Activated T-helper 1 cell treated with anti-CD3 and anti-CD28 coated beads, Interleukin-12 subunit alpha, Interleukin-12 subunit beta, Interleukin-2, Interleukin-4 antibody, amounts not matched to agents 30 ng/mL and 10 ng/mL and 1 ng/mL, durations not matched to agents 14 hours and 24 hours and 36 hours (primary cell): Measurements from ENCODE around the gene TWIST2. TPM values are rescaled to one million over a fixed set of nuclear protein-coding genes. Genes with fewer than 3 reads are reported as not detected.

Experiments used
- DNase-seq: peaks from one replicate; pipeline ENCODE4 v3.0.0; 2021; ENCODE audit warnings: low spot score
- H3K27ac Mint-ChIP-seq: one replicate; pipeline ENCODE4 v1.8.0; 2021; ENCODE audit warnings: mild to moderate bottlenecking, mixed read lengths
- H3K27me3 Mint-ChIP-seq: one replicate; pipeline ENCODE4 v1.8.0; 2022; ENCODE audit warnings: mild to moderate bottlenecking, moderate library complexity, mixed read lengths; ENCODE audit not compliant: insufficient read depth
- H3K36me3 Mint-ChIP-seq: one replicate; pipeline ENCODE4 v1.8.0; 2021; ENCODE audit warnings: low read depth, mixed read lengths
- H3K4me1 Mint-ChIP-seq: one replicate; pipeline ENCODE4 v1.8.0; 2021; ENCODE audit warnings: low read depth, mixed read lengths
- H3K4me3 Mint-ChIP-seq: one replicate; pipeline ENCODE4 v1.8.0; 2021; ENCODE audit warnings: mild to moderate bottlenecking, moderate library complexity, mixed read lengths
- H3K9me3 Mint-ChIP-seq: one replicate; pipeline ENCODE4 v1.8.0; 2021; ENCODE audit warnings: mixed read lengths
- intact Hi-C: fragments of 100-400 bp; cut with micrococcal nuclease; formaldehyde crosslinking; loops from one replicate; pipeline ENCODE4 v1.15.1; 2024
- total RNA-seq: library from RNA; stranded (reverse); gene quantifications from 2 replicates; pipeline ENCODE4 v1.2.3, GENCODE V29; 2022

The TWIST2 gene
- total RNA-seq, result not detected in 2 replicates

GRCh38 chr2:238847841-238848690 is at the start of gene TWIST2:
Gene TWIST2, plus strand, starts transcription at chr2:238848085. Its CDS starts 131 bp downstream, at chr2:238848216.
- no peak within 1 kb of the TSS for H3K27ac Mint-ChIP-seq
- no peaks in the 10 kb centered on the region for H3K9me3 Mint-ChIP-seq
- no peak for DNase-seq
- no peak within 1 kb of the TSS for H3K4me3 Mint-ChIP-seq
- H3K4me1 Mint-ChIP-seq, result no peaks in the 10 kb centered on the region
- no peaks in the 10 kb centered on the region for H3K36me3 Mint-ChIP-seq
- peaks cover 57% of the 10 kb centered on the region for H3K27me3 Mint-ChIP-seq
- intact Hi-C loops, result no loop called here

GRCh38 chr2:238801791-238802190 is 46.1 kb upstream of the TWIST2 start:
- Mint-ChIP-seq H3K27me3 (peaks cover 8% of the 10 kb centered on the region), H3K9me3 (no peaks in the 10 kb centered on the region), H3K4me3 (no peak overlapping the region), H3K36me3 (no peaks in the 10 kb centered on the region), H3K27ac (no peak overlapping the region), H3K4me1 (no peaks in the 10 kb centered on the region)
- intact Hi-C loops, result no loop called here
- no peak for DNase-seq

- peaks cover 8% of the 10 kb centered on the region for H3K27me3 Mint-ChIP-seq
These were observed 44.9 kb upstream of the TWIST2 start for GRCh38 chr2:238802957-238803356.

GRCh38 chr2:238803996-238804870 is 43.7 kb upstream of the TWIST2 start:
- no peaks in the 10 kb centered on the region for H3K4me1 Mint-ChIP-seq
- intact Hi-C loops, result no loop called here
- peaks cover 8% of the 10 kb centered on the region for H3K27me3 Mint-ChIP-seq
- H3K4me3 Mint-ChIP-seq, result no peak overlapping the region
- peaks cover 8% of the 10 kb centered on the region for H3K9me3 Mint-ChIP-seq
- H3K36me3 Mint-ChIP-seq, result no peaks in the 10 kb centered on the region
- H3K27ac Mint-ChIP-seq, result no peak overlapping the region
- DNase-seq, result no peak

More at GRCh38 chr2:238802957-238803356, 44.9 kb upstream of the TWIST2 start:
- Mint-ChIP-seq H3K27ac (no peak overlapping the region), H3K9me3 (no peaks in the 10 kb centered on the region), H3K4me1 (no peaks in the 10 kb centered on the region), H3K4me3 (no peak overlapping the region), H3K36me3 (no peaks in the 10 kb centered on the region)
- DNase-seq, result no peak
- intact Hi-C loops, result no loop called here

GRCh38 chr2:238808761-238809160 is 39.1 kb upstream of the TWIST2 start:
- intact Hi-C loops, result no loop called here

GRCh38 chr2:238810321-238810720 is 37.6 kb upstream of the TWIST2 start:
- H3K4me1 Mint-ChIP-seq, result no peaks in the 10 kb centered on the region
- H3K27me3 Mint-ChIP-seq, result peaks cover 4% of the 10 kb centered on the region
- DNase-seq, result no peak
- peaks cover 9% of the 10 kb centered on the region for H3K9me3 Mint-ChIP-seq
- intact Hi-C loops, result no loop called here
- no peak overlapping the region for H3K4me3 Mint-ChIP-seq
- no peak overlapping the region for H3K27ac Mint-ChIP-seq
- H3K36me3 Mint-ChIP-seq, result no peaks in the 10 kb centered on the region

More at GRCh38 chr2:238808761-238809160, 39.1 kb upstream of the TWIST2 start:
- H3K4me3 Mint-ChIP-seq, result no peak overlapping the region
- peaks cover 4% of the 10 kb centered on the region for H3K27me3 Mint-ChIP-seq
- H3K27ac Mint-ChIP-seq, result no peak overlapping the region
- peaks cover 9% of the 10 kb centered on the region for H3K9me3 Mint-ChIP-seq
- H3K4me1 Mint-ChIP-seq, result no peaks in the 10 kb centered on the region
- no peaks in the 10 kb centered on the region for H3K36me3 Mint-ChIP-seq
- DNase-seq, result no peak

- H3K9me3 Mint-ChIP-seq, result peaks cover 9% of the 10 kb centered on the region
- H3K36me3 Mint-ChIP-seq, result no peaks in the 10 kb centered on the region
- peaks cover 5% of the 10 kb centered on the region for H3K27me3 Mint-ChIP-seq
- H3K4me1 Mint-ChIP-seq, result no peaks in the 10 kb centered on the region
- intact Hi-C loops, result no loop called here
- DNase-seq, result no peak
- no peak overlapping the region for H3K27ac Mint-ChIP-seq
- H3K4me3 Mint-ChIP-seq, result no peak overlapping the region
These were observed 36.6 kb upstream of the TWIST2 start for GRCh38 chr2:238811293-238811692.

GRCh38 chr2:238811759-238812158 is 36.1 kb upstream of the TWIST2 start:
- Mint-ChIP-seq H3K36me3 (no peaks in the 10 kb centered on the region), H3K27ac (no peak overlapping the region), H3K4me1 (no peaks in the 10 kb centered on the region), H3K27me3 (peaks cover 5% of the 10 kb centered on the region), H3K9me3 (peaks cover 9% of the 10 kb centered on the region), H3K4me3 (no peak overlapping the region)
- no peak for DNase-seq
- intact Hi-C loops, result no loop called here

GRCh38 chr2:238813109-238813508 is 34.8 kb upstream of the TWIST2 start:
- Mint-ChIP-seq H3K9me3 (peaks cover 9% of the 10 kb centered on the region), H3K27me3 (peaks cover 5% of the 10 kb centered on the region), H3K4me1 (no peaks in the 10 kb centered on the region), H3K4me3 (no peak overlapping the region), H3K36me3 (no peaks in the 10 kb centered on the region), H3K27ac (no peak overlapping the region)
- no peak for DNase-seq
- intact Hi-C loops, result no loop called here

GRCh38 chr2:238814815-238815214 is 33.1 kb upstream of the TWIST2 start:
- intact Hi-C loops, result no loop called here
- no peaks in the 10 kb centered on the region for H3K9me3 Mint-ChIP-seq
- H3K27me3 Mint-ChIP-seq, result peaks cover 4% of the 10 kb centered on the region
- H3K4me1 Mint-ChIP-seq, result no peaks in the 10 kb centered on the region
- H3K36me3 Mint-ChIP-seq, result no peaks in the 10 kb centered on the region
- no peak overlapping the region for H3K27ac Mint-ChIP-seq
- no peak for DNase-seq
- no peak overlapping the region for H3K4me3 Mint-ChIP-seq

- no peak for DNase-seq
- Mint-ChIP-seq H3K9me3 (peaks cover 7% of the 10 kb centered on the region), H3K4me1 (no peaks in the 10 kb centered on the region), H3K4me3 (no peak overlapping the region), H3K27me3 (peaks cover 4% of the 10 kb centered on the region), H3K27ac (no peak overlapping the region), H3K36me3 (no peaks in the 10 kb centered on the region)
- intact Hi-C loops, result no loop called here
These were observed 31.6 kb upstream of the TWIST2 start for GRCh38 chr2:238816291-238816690.

- Mint-ChIP-seq H3K4me1 (no peaks in the 10 kb centered on the region), H3K36me3 (no peaks in the 10 kb centered on the region), H3K4me3 (no peak overlapping the region), H3K27me3 (peaks cover 7% of the 10 kb centered on the region), H3K9me3 (peaks cover 7% of the 10 kb centered on the region), H3K27ac (no peak overlapping the region)
- intact Hi-C loops, result no loop called here
- no peak for DNase-seq
These were observed 30.5 kb upstream of the TWIST2 start for GRCh38 chr2:238817382-238817781.

GRCh38 chr2:238817891-238818290 is 30.0 kb upstream of the TWIST2 start:
- Mint-ChIP-seq H3K27me3 (peaks cover 7% of the 10 kb centered on the region), H3K9me3 (peaks cover 7% of the 10 kb centered on the region), H3K4me3 (no peak overlapping the region), H3K27ac (no peak overlapping the region), H3K36me3 (no peaks in the 10 kb centered on the region), H3K4me1 (no peaks in the 10 kb centered on the region)
- no peak for DNase-seq
- intact Hi-C loops, result no loop called here
